HG02970 (cell line): ENCODE measurements around the gene PRKD1.
"Not testable (repeated sequence)": the region's sequence is repeated elsewhere in the genome, so short reads cannot be mapped to it uniquely, and the experiment has no call there.

ENCODE experiments used
- ATAC-seq: cut with Tn5 transposase; IDR thresholded peaks from one replicate; pipeline ENCODE4 v1.9.1; 2021; ENCODE audit warnings: mild to moderate bottlenecking, moderate library complexity, moderate number of reproducible peaks; ENCODE audit not compliant: unreplicated experiment, low FRiP score

Gene PRKD1

GRCh38 chr14:29803045-29803444 lies 124.6 kb downstream of the PRKD1 start:
- no peak for ATAC-seq

- no peak for ATAC-seq
These were observed 125.4 kb downstream of the PRKD1 start for GRCh38 chr14:29802211-29802610.

GRCh38 chr14:29800961-29801360 lies 126.7 kb downstream of the PRKD1 start:
- no peak for ATAC-seq

GRCh38 chr14:29799464-29800095 lies 128.1 kb downstream of the PRKD1 start:
- ATAC-seq, result no peak

- ATAC-seq, result no peak
These were observed 128.8 kb downstream of the PRKD1 start for GRCh38 chr14:29798811-29799210.

GRCh38 chr14:29798108-29798663 lies 129.5 kb downstream of the PRKD1 start:
- ATAC-seq, result no peak

- no peak for ATAC-seq
These were observed 130.8 kb downstream of the PRKD1 start for GRCh38 chr14:29796853-29797252.

- no peak for ATAC-seq
These were observed 138.2 kb downstream of the PRKD1 start for GRCh38 chr14:29789475-29789874.

GRCh38 chr14:29788093-29788492 lies 139.6 kb downstream of the PRKD1 start:
- ATAC-seq, result no peak

GRCh38 chr14:29783556-29783955 lies 144.1 kb downstream of the PRKD1 start:
- no peak for ATAC-seq

GRCh38 chr14:29782041-29782440 lies 145.6 kb downstream of the PRKD1 start:
- no peak for ATAC-seq

- not testable (repeated sequence) for ATAC-seq
These were observed 150.5 kb downstream of the PRKD1 start for GRCh38 chr14:29777142-29777541.

GRCh38 chr14:29773990-29774389 lies 153.7 kb downstream of the PRKD1 start:
- ATAC-seq, result no peak

GRCh38 chr14:29763342-29763858 lies 164.2 kb downstream of the PRKD1 start:
- no peak for ATAC-seq

- ATAC-seq, result no peak
These were observed 167.9 kb downstream of the PRKD1 start for GRCh38 chr14:29759521-29760340.

- no peak for ATAC-seq
These were observed 169.9 kb downstream of the PRKD1 start for GRCh38 chr14:29757711-29758233.

- ATAC-seq, result no peak
These were observed 170.4 kb downstream of the PRKD1 start for GRCh38 chr14:29757188-29757680.

- ATAC-seq, result no peak
These were observed 171.6 kb downstream of the PRKD1 start for GRCh38 chr14:29756019-29756385.

GRCh38 chr14:29755311-29756018 lies 172.2 kb downstream of the PRKD1 start:
- no peak for ATAC-seq

GRCh38 chr14:29754134-29754533 lies 173.5 kb downstream of the PRKD1 start:
- no peak for ATAC-seq
